Measurements from ENCODE around the gene ANKRD28.

ANKRD28 gene

GRCh38 chr3:15731024-15731423 lies 66.8 kb downstream of the ANKRD28 start:
- Histone ChIP-seq H4K8ac (ENCODE audit: low read length) (no peak overlapping the region), H3K27ac (ENCODE audit: low read length, poor library complexity, severe bottlenecking) (no peak overlapping the region), H3K36me3 (ENCODE audit: control insufficient read depth in 1 of 2, insufficient read depth in 2 of 2, low read depth in 1 of 2, low read length in 2 of 2) (peaks cover 8 to 94% of the 10 kb centered on the region in 2 experiments), H2BK12ac (ENCODE audit: low read length in 2 of 2) (no peak overlapping the region), H3K4me3 (ENCODE audit: insufficient read depth in 1 of 2, low read depth in 1 of 2, low read length in 2 of 2) (no peak overlapping the region), H3K14ac (ENCODE audit: low read length in 2 of 2) (no peak overlapping the region), H3K9me3 (ENCODE audit: control insufficient read depth, low read length) (no peaks in the 10 kb centered on the region), H3K18ac (ENCODE audit: low read depth in 1 of 2, low read length in 2 of 2) (no peak overlapping the region), H3K79me1 (replicated peaks; ENCODE audit: low read length, poor library complexity, severe bottlenecking) (peaks cover 20% of the 10 kb centered on the region), H2BK15ac (ENCODE audit: low read depth, poor library complexity, severe bottlenecking) (no peak overlapping the region), H3K4me2 (ENCODE audit: low read length, poor library complexity, severe bottlenecking) (no peak overlapping the region), H4K91ac (ENCODE audit: low read length) (no peak overlapping the region), H2AFZ (ENCODE audit: low read depth, low read length) (no peak overlapping the region), H3K4ac (ENCODE audit: low read depth in 1 of 2, low read length in 2 of 2) (no peak overlapping the region), H3K9ac (ENCODE audit: low read length) (no peak overlapping the region), H3K4me1 (ENCODE audit: control insufficient read depth, insufficient read depth, low read depth, low read length) (peaks cover 4% of the 10 kb centered on the region), H2BK120ac (ENCODE audit: low read depth, low read length) (no peak overlapping the region), H3K27me3 (ENCODE audit: control insufficient read depth in 1 of 2, insufficient read depth in 1 of 2, low read length in 2 of 2) (no peaks in the 10 kb centered on the region), H2AK5ac (ENCODE audit: low read length, severe bottlenecking) (no peak overlapping the region), H3K23ac (ENCODE audit: low read length in 2 of 2) (no peak overlapping the region), H2BK5ac (ENCODE audit: low read depth, low read length, poor library complexity, severe bottlenecking) (no peak overlapping the region)
- DNase-seq = no peak
- whole genome bisulfite sequencing = 100% methylated on average over 2 of the region's 2 CpGs

GRCh38 chr3:15728766-15729165 lies 69.0 kb downstream of the ANKRD28 start:
- Histone ChIP-seq H3K4ac (ENCODE audit: low read depth in 1 of 2, low read length in 2 of 2) (no peak overlapping the region), H2BK5ac (ENCODE audit: low read depth, low read length, poor library complexity, severe bottlenecking) (no peak overlapping the region), H4K91ac (ENCODE audit: low read length) (no peak overlapping the region), H3K23ac (ENCODE audit: low read length in 2 of 2) (no peak overlapping the region), H3K4me1 (ENCODE audit: control insufficient read depth, insufficient read depth, low read depth, low read length) (peaks cover 8% of the 10 kb centered on the region), H3K18ac (ENCODE audit: low read depth in 1 of 2, low read length in 2 of 2) (no peak overlapping the region), H2BK15ac (ENCODE audit: low read depth, poor library complexity, severe bottlenecking) (no peak overlapping the region), H3K14ac (ENCODE audit: low read length in 2 of 2) (no peak overlapping the region), H3K9me3 (ENCODE audit: control insufficient read depth, low read length) (no peaks in the 10 kb centered on the region), H4K8ac (ENCODE audit: low read length) (no peak overlapping the region), H3K4me3 (ENCODE audit: insufficient read depth in 1 of 2, low read depth in 1 of 2, low read length in 2 of 2) (no peak overlapping the region), H3K9ac (ENCODE audit: low read length) (no peak overlapping the region), H3K27ac (ENCODE audit: low read length, poor library complexity, severe bottlenecking) (peak overlapping the region; percentile 30), H3K79me1 (replicated peaks; ENCODE audit: low read length, poor library complexity, severe bottlenecking) (peaks cover 20% of the 10 kb centered on the region), H3K27me3 (ENCODE audit: control insufficient read depth in 1 of 2, insufficient read depth in 1 of 2, low read length in 2 of 2) (no peaks in the 10 kb centered on the region), H2BK120ac (ENCODE audit: low read depth, low read length) (no peak overlapping the region), H3K36me3 (ENCODE audit: control insufficient read depth in 1 of 2, insufficient read depth in 2 of 2, low read depth in 1 of 2, low read length in 2 of 2) (peaks cover 8 to 91% of the 10 kb centered on the region in 2 experiments), H2BK12ac (ENCODE audit: low read length in 2 of 2) (no peak overlapping the region), H2AFZ (ENCODE audit: low read depth, low read length) (no peak overlapping the region), H3K4me2 (ENCODE audit: low read length, poor library complexity, severe bottlenecking) (peak overlapping the region; percentile 17), H2AK5ac (ENCODE audit: low read length, severe bottlenecking) (peak overlapping the region; percentile 59)
- no peak for DNase-seq

GRCh38 chr3:15726881-15727280 lies 70.9 kb downstream of the ANKRD28 start:
- Histone ChIP-seq H3K27ac (ENCODE audit: low read length, poor library complexity, severe bottlenecking) (no peak overlapping the region), H3K23ac (ENCODE audit: low read length in 2 of 2) (no peak overlapping the region), H2AFZ (ENCODE audit: low read depth, low read length) (no peak overlapping the region), H3K18ac (ENCODE audit: low read depth in 1 of 2, low read length in 2 of 2) (no peak overlapping the region), H3K79me1 (replicated peaks; ENCODE audit: low read length, poor library complexity, severe bottlenecking) (peaks cover 16% of the 10 kb centered on the region), H3K4me2 (ENCODE audit: low read length, poor library complexity, severe bottlenecking) (no peak overlapping the region), H3K4me1 (ENCODE audit: control insufficient read depth, insufficient read depth, low read depth, low read length) (peaks cover 9% of the 10 kb centered on the region), H3K14ac (ENCODE audit: low read length in 2 of 2) (no peak overlapping the region), H3K4me3 (ENCODE audit: insufficient read depth in 1 of 2, low read depth in 1 of 2, low read length in 2 of 2) (no peak overlapping the region), H3K9ac (ENCODE audit: low read length) (no peak overlapping the region), H2BK5ac (ENCODE audit: low read depth, low read length, poor library complexity, severe bottlenecking) (no peak overlapping the region), H2BK15ac (ENCODE audit: low read depth, poor library complexity, severe bottlenecking) (no peak overlapping the region), H3K9me3 (ENCODE audit: control insufficient read depth, low read length) (no peaks in the 10 kb centered on the region), H3K36me3 (ENCODE audit: control insufficient read depth in 1 of 2, insufficient read depth in 2 of 2, low read depth in 1 of 2, low read length in 2 of 2) (peaks cover 4 to 91% of the 10 kb centered on the region in 2 experiments), H2AK5ac (ENCODE audit: low read length, severe bottlenecking) (no peak overlapping the region), H3K4ac (ENCODE audit: low read depth in 1 of 2, low read length in 2 of 2) (no peak overlapping the region), H4K91ac (ENCODE audit: low read length) (no peak overlapping the region), H2BK12ac (ENCODE audit: low read length in 2 of 2) (no peak overlapping the region), H2BK120ac (ENCODE audit: low read depth, low read length) (no peak overlapping the region), H3K27me3 (ENCODE audit: control insufficient read depth in 1 of 2, insufficient read depth in 1 of 2, low read length in 2 of 2) (no peaks in the 10 kb centered on the region), H4K8ac (ENCODE audit: low read length) (no peak overlapping the region)
- WGBS = 91% methylated on average over 1 of the region's 2 CpGs
- no peak for DNase-seq

DNA sequence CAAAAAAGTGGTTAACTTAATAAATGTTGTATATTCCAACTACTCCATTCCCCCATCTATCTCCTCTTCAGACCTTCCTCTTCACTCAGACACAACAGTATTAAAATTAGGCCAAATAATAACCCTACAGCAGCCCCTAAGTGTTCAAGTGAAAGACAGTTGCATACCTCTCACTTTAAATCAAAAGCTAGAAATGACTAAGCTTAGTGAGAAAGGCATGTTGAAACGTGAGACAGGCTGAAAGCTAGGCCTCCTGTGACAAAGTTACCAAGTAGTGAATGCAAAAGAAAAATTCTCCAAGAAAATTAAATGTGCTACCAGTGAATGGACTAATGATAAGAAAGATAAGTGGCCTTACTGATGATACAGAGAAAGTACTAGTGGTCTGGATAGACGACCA lies 71.7 kb downstream of the ANKRD28 start:
- Histone ChIP-seq H3K4me1 (ENCODE audit: control insufficient read depth, insufficient read depth, low read depth, low read length) (peaks cover 9% of the 10 kb centered on the region), H2BK5ac (ENCODE audit: low read depth, low read length, poor library complexity, severe bottlenecking) (no peak overlapping the region), H2AK5ac (ENCODE audit: low read length, severe bottlenecking) (no peak overlapping the region), H3K23ac (ENCODE audit: low read length in 2 of 2) (no peak overlapping the region), H2BK120ac (ENCODE audit: low read depth, low read length) (no peak overlapping the region), H3K79me1 (replicated peaks; ENCODE audit: low read length, poor library complexity, severe bottlenecking) (peaks cover 14% of the 10 kb centered on the region), H4K91ac (ENCODE audit: low read length) (no peak overlapping the region), H4K8ac (ENCODE audit: low read length) (no peak overlapping the region), H3K18ac (ENCODE audit: low read depth in 1 of 2, low read length in 2 of 2) (no peak overlapping the region), H2BK12ac (ENCODE audit: low read length in 2 of 2) (no peak overlapping the region), H2BK15ac (ENCODE audit: low read depth, poor library complexity, severe bottlenecking) (no peak overlapping the region), H3K27ac (ENCODE audit: low read length, poor library complexity, severe bottlenecking) (peak overlapping the region; percentile 6), H3K14ac (ENCODE audit: low read length in 2 of 2) (no peak overlapping the region), H3K4ac (ENCODE audit: low read depth in 1 of 2, low read length in 2 of 2) (no peak overlapping the region), H3K4me3 (ENCODE audit: insufficient read depth in 1 of 2, low read depth in 1 of 2, low read length in 2 of 2) (no peak overlapping the region), H3K27me3 (ENCODE audit: control insufficient read depth in 1 of 2, insufficient read depth in 1 of 2, low read length in 2 of 2) (no peaks in the 10 kb centered on the region), H3K9ac (ENCODE audit: low read length) (peak overlapping the region; percentile 24), H3K4me2 (ENCODE audit: low read length, poor library complexity, severe bottlenecking) (no peak overlapping the region), H3K9me3 (ENCODE audit: control insufficient read depth, low read length) (no peaks in the 10 kb centered on the region), H2AFZ (ENCODE audit: low read depth, low read length) (no peak overlapping the region), H3K36me3 (ENCODE audit: control insufficient read depth in 1 of 2, insufficient read depth in 2 of 2, low read depth in 1 of 2, low read length in 2 of 2) (peaks cover 6 to 93% of the 10 kb centered on the region in 2 experiments)
- no peak for DNase-seq
- whole genome bisulfite sequencing = 74% methylated on average over 2 of the region's 2 CpGs

All from mesenchymal stem cell (in vitro differentiated cells and primary cell).